Ovary (tissue), 3 donors: Measurements from ENCODE around the gene ARHGAP22.

Source experiments
- EP300 ChIP-seq: sonication (generic); formaldehyde crosslinking; IDR thresholded peaks from one replicate; pipeline ENCODE4 v1.6.1; 2017; ENCODE audit warnings: antibody characterized with exemption
- POLR2A ChIP-seq: fragments of 450-650 bp; IDR thresholded peaks from one replicate; pipeline ENCODE4 v1.6.1; 2017; ENCODE audit warnings: antibody characterized with exemption, mild to moderate bottlenecking, moderate library complexity
- TF ChIP-seq, protein P1 (sequence below), 3 donors: fragments of 450-650 bp in 2 of 3; fragments of 200-600 bp in 1 of 3; IDR thresholded peaks; one replicate each; pipeline versions ENCODE4 v1.5.1 to v1.8.0; 2016 to 2022; ENCODE audit warnings: antibody characterized with exemption in 3 of 3, mild to moderate bottlenecking in 1 of 3
- donor health status: DM: no; HTN: no; CAD: no.

GRCh38 chr10:48442090-48442808 is 162.6 kb downstream of the ARHGAP22 start:
- TF ChIP-seq POLR2A (no peak), EP300 (no peak)
- TF ChIP-seq, protein P1, sequence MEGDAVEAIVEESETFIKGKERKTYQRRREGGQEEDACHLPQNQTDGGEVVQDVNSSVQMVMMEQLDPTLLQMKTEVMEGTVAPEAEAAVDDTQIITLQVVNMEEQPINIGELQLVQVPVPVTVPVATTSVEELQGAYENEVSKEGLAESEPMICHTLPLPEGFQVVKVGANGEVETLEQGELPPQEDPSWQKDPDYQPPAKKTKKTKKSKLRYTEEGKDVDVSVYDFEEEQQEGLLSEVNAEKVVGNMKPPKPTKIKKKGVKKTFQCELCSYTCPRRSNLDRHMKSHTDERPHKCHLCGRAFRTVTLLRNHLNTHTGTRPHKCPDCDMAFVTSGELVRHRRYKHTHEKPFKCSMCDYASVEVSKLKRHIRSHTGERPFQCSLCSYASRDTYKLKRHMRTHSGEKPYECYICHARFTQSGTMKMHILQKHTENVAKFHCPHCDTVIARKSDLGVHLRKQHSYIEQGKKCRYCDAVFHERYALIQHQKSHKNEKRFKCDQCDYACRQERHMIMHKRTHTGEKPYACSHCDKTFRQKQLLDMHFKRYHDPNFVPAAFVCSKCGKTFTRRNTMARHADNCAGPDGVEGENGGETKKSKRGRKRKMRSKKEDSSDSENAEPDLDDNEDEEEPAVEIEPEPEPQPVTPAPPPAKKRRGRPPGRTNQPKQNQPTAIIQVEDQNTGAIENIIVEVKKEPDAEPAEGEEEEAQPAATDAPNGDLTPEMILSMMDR (IDR thresholded peaks at IDR 0.05), result no peak
